Muscle of leg (tissue), 11 donors: ENCODE measurements around the gene MFAP5. TPM values are rescaled to one million over a fixed set of nuclear protein-coding genes. Genes with fewer than 3 reads are reported as not detected.

Source experiments
- DNase-seq: peaks from one replicate; pipeline ENCODE4 v3.0.0; 2013
- H3K27ac ChIP-seq: one replicate; pipeline ENCODE4 v1.5.1; 2013; ENCODE audit warnings: mild to moderate bottlenecking, low read length, control low read depth
- H3K27me3 ChIP-seq: one replicate; pipeline ENCODE4 v1.6.1; 2013; ENCODE audit warnings: low read length; ENCODE audit not compliant: control insufficient read depth, insufficient read depth
- H3K36me3 ChIP-seq: one replicate; pipeline ENCODE4 v1.6.1; 2013; ENCODE audit warnings: low read length; ENCODE audit not compliant: control insufficient read depth, insufficient read depth
- H3K4me1 ChIP-seq: one replicate; pipeline ENCODE4 v1.6.1; 2013; ENCODE audit warnings: low read length; ENCODE audit not compliant: control insufficient read depth, insufficient read depth
- H3K4me3 ChIP-seq: one replicate; pipeline ENCODE4 v1.5.1; 2013; ENCODE audit warnings: low read length, control low read depth
- H3K9me3 ChIP-seq: replicated peaks from 2 replicates; pipeline ENCODE4 v1.6.1; 2013; ENCODE audit warnings: low read depth, low read length; ENCODE audit not compliant: control insufficient read depth
- WGBS: methylation state at CpG from one replicate; pipeline ENCODE4 v1.1.5; 2013; ENCODE audit warnings: missing lambda C conversion rate; ENCODE audit not compliant: insufficient coverage; 5-methylcytosine and 5-hydroxymethylcytosine counted together
- polyA plus RNA-seq, 8 donors: library from polyadenylated mRNA; unstranded; fragments of 120-200 nt; gene quantifications; one replicate each; pipeline versions ENCODE4 v1.2.1 to v1.2.3, GENCODE V29; 2013; ENCODE audit warnings: inconsistent platforms in 1 of 8, low replicate concordance in 1 of 8; ENCODE audit not compliant: insufficient read length in 8 of 8, insufficient read depth in 1 of 8
- total RNA-seq: library from RNA; stranded (reverse); fragments of 120-200 nt; gene quantifications from one replicate; pipeline ENCODE4 v1.2.4, GENCODE V29; 2013

Gene MFAP5
- total and polyA plus RNA-seq, 9 donors: 77.9 to 211 (median 142) TPM

DNA sequence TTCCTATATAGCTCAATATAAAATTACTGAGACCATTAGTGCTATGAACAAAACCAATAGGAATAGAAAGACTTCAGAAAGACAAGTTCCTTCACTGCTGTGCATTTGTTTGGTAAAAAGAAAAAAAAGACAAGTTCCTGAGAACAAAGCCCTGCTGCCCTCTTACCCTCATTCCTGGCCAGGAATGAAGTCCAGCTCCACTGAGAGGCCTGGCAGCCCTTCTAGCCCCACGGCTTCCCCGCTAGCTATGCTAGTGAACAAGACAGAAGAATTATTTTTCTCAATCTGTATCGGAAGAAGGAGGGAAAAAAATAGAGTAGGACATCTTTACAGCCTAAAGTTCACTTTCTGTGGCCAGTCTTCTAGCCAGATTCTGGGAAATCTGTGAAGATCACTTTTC, 1.6 kb downstream of the MFAP5 start:
- Histone ChIP-seq H3K9me3 (no peaks in the 10 kb centered on the region), H3K4me3 (peak overlapping the region; percentile 26), H3K4me1 (peaks cover 13% of the 10 kb centered on the region), H3K27me3 (no peaks in the 10 kb centered on the region), H3K36me3 (no peaks in the 10 kb centered on the region), H3K27ac (no peak overlapping the region)
- no peak for DNase-seq
- WGBS: no CpG with 5 or more reads among the region's 3 CpGs

DNA sequence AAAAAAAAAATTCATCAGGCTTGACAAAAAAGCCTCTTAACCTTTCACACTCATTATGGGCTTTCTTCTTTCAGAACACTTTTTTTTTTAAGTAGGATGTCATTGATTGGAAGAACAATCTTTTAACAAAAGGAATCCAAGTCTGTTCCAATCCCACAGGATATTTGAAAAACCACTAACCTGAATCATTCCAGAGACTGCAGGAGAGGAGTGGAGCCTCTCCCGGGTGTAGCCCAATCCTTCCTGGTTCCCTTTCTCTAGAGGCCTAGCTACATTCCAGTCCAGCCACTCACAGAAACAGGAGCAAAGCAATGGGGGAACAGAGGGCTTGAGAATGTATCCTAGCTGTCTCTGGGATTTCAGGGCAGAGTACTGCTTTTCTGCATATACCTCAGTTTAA, 4.3 kb downstream of the MFAP5 start:
- WGBS: no CpG with 5 or more reads among the region's 1 CpG
- no peak overlapping the region for H3K4me3 ChIP-seq

DNA sequence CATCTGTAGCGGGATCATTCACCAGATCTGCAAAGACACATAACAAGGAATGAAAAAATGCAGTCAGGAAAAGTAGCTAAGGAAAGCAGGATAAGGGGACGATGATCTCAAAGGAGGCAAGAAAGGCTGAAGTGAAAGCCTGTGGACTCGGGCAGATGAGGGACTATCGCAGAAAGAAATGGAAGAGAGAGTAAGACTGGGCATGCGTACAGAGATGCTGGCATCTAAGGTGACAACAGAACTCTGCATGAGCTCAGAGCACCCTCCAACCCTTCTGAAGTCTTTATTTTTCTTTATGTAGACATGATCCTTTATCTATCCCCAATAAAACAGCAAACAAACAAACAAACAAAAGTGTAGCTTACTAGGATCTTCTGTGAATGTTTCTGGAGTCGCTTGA, 7.2 kb downstream of the MFAP5 start:
- Histone ChIP-seq H3K4me1 (no peaks in the 10 kb centered on the region), H3K9me3 (no peaks in the 10 kb centered on the region), H3K27ac (no peak overlapping the region), H3K27me3 (no peaks in the 10 kb centered on the region), H3K4me3 (no peak overlapping the region), H3K36me3 (no peaks in the 10 kb centered on the region)
- 54% methylated on average over 3 of the region's 6 CpGs for WGBS
- no peak for DNase-seq

More for the DNA sequence above, 4.3 kb downstream of the MFAP5 start:
- DNase-seq: no peak
- H3K36me3 ChIP-seq: no peaks in the 10 kb centered on the region
- H3K27ac ChIP-seq: no peak overlapping the region
- H3K4me1 ChIP-seq: peaks cover 4% of the 10 kb centered on the region
- H3K27me3 ChIP-seq: no peaks in the 10 kb centered on the region
- no peaks in the 10 kb centered on the region for H3K9me3 ChIP-seq

DNA sequence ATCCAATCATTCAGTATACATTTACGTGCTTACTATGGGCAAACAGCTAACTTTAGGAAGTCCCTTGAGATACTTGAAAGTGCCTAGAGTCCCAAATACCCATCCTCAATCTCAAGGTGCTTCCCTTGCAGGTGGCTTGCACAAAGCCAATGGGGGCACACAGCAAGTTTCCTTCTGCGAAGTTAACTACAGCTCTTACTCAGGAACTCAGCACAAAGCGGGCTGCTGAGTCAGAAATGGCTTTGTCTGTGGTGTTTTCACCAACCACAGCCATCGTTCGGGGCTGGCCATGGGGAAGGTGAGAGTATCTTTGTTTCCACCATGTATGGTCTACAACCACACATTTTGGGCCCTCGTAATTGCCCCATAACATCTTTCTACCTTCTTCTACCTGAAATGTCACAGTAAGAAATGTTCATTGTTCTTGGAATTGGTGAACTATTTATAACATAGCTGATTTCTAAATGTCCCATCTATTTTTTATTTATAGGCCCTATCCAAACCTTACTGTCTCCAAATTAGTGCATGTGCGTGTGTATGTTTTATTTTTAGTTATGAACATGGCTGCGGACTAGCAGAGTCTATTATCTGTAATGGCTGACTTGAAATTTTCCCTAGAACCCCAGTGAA, 13.9 kb downstream of the MFAP5 start:
- H3K27ac ChIP-seq: no peak overlapping the region
- no peak overlapping the region for H3K4me3 ChIP-seq
- H3K36me3 ChIP-seq: no peaks in the 10 kb centered on the region
- 100% methylated on average over 1 of the region's 8 CpGs for WGBS
- no peaks in the 10 kb centered on the region for H3K27me3 ChIP-seq
- H3K4me1 ChIP-seq: no peaks in the 10 kb centered on the region
- DNase-seq: no peak
- no peaks in the 10 kb centered on the region for H3K9me3 ChIP-seq

DNA sequence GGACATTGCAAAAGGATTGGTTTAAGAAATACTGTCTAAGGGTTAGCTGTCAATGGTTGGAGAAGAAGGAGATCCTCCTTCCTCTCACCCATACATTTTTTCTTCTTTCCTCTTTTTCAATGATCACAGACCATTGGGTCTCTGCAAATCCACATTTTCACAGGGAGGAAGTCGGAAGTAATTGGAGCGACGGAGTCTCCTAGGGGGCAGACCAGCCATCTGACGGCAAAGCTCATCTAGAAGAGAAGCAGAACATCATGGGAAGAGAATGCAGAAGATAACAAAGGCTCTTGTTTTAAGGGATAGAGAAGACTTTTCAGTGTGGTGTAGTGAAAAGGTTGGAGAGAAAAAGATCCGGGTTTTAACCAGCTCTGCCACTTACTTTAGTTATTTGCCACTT, 14.7 kb downstream of the MFAP5 start:
- Histone ChIP-seq H3K4me1 (no peaks in the 10 kb centered on the region), H3K4me3 (no peak overlapping the region), H3K36me3 (no peaks in the 10 kb centered on the region), H3K27me3 (no peaks in the 10 kb centered on the region), H3K27ac (no peak overlapping the region), H3K9me3 (no peaks in the 10 kb centered on the region)
- WGBS: 83% methylated on average over 4 of the region's 5 CpGs
- DNase-seq: no peak

DNA sequence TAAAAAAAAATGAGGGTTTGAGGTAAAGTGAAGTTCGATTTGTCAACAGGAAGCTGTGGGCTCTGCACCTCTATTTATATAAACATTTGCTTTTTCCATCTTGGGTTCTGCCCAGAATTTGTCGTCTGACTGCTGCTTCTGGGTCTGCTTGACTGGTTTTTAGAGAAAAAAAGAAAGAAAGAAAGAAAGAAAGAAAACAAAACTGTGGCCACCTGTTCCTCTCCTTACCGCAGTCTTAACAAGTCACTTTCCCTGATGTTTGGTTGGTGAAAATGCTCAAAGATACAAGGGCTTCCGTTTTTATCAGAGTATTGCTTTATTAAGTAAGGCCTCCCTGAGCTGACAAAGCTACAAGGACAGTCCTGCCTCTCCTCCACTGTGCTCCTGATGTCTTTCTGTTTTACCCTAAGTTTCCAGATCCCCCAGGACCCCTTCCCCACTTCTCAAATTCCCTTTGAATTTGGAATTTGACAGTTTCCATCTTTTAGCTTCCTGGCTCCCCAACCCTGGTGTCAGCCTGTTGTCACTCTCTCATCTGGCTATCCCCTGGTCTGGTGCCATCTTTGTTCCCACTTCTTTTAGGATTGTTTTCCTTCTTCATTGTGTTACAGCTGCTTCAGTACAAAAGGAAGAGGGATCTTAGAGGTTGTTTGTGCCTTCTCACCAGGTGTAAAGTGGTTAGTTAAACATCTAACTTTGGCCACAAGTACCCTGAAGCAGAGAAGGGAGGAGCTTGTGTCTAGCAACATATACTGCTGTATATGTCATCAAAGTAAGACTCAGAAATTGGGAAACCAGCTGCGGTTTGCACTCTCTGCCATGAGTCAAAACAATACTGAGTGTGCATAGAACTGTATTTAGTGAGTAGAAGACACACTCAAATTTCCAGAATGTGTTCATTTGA, 18.0 kb downstream of the MFAP5 start:
- WGBS: 53% methylated on average over 2 of the region's 5 CpGs
- Histone ChIP-seq H3K9me3 (no peaks in the 10 kb centered on the region), H3K36me3 (no peaks in the 10 kb centered on the region), H3K27me3 (no peaks in the 10 kb centered on the region), H3K4me3 (no peak overlapping the region), H3K4me1 (no peaks in the 10 kb centered on the region), H3K27ac (no peak overlapping the region)
- peak; percentile 28 for DNase-seq

DNA sequence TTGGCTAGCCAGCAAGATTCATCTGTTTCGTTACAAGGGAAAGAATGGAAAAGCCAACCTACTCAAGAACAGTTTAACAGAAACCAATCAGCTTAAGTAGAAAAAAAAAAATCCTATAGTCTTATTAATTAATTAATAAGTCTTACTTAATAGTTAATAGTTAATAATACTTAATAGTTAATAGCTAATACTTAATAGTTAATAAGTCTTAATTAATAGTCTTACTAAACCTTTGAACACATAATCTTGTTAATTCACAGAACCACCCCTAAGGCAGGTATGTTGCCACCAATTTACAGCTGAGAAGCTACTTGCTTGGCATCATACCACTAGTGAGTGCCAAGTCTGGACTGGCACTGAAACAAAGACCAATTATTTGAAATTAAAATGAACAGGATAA, 19.9 kb downstream of the MFAP5 start:
- no CpG with 5 or more reads among the region's 1 CpG for WGBS
- no peaks in the 10 kb centered on the region for H3K36me3 ChIP-seq
- H3K4me1 ChIP-seq: no peaks in the 10 kb centered on the region
- no peak overlapping the region for H3K4me3 ChIP-seq
- no peak for DNase-seq
- H3K27me3 ChIP-seq: no peaks in the 10 kb centered on the region
- H3K9me3 ChIP-seq: no peaks in the 10 kb centered on the region
- H3K27ac ChIP-seq: no peak overlapping the region

DNA sequence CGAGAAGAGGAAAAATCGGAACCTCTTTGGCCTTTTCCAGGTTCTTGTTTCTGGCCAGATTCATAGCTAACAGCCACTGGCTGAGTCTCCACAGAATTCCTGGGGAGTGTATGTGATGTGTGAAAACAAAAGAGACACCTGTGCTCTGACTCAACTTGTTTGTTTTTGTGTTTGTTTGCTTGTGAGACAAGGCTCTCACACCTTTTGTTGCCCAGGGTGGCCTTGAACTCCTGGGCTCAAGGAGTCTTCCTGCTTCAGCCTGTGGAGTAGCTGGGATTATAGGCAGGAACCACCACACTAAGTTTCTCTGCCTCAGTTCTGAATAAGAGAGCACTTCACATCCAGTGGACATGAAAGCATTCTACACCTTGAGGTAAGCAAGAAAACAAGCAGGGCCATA, 22.7 kb downstream of the MFAP5 start:
- Histone ChIP-seq H3K9me3 (no peaks in the 10 kb centered on the region), H3K27me3 (no peaks in the 10 kb centered on the region), H3K36me3 (no peaks in the 10 kb centered on the region), H3K27ac (no peak overlapping the region), H3K4me3 (no peak overlapping the region), H3K4me1 (no peaks in the 10 kb centered on the region)
- WGBS: no CpG with 5 or more reads among the region's 2 CpGs
- DNase-seq: no peak

DNA sequence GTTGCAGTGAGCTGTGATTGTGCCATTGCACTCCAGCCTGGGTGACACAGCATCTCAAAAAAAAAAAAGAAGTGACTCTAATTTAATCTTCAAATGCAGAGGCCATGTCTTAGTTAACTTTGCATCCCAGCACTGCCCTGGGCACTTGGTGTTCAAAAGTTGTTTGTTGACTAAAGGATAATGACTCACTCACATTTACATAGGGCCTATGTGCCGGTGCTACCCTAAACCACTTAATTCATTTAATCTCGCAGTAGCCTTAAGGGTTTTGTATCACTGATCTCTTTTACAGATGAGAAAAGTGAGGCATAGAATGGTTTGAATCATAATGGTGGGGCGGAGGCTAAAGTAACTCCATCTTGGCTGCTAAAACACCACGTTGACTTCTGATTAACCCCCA, 23.7 kb downstream of the MFAP5 start:
- WGBS: no CpG with 5 or more reads among the region's 4 CpGs
- Histone ChIP-seq H3K27me3 (no peaks in the 10 kb centered on the region), H3K36me3 (no peaks in the 10 kb centered on the region), H3K4me3 (no peak overlapping the region), H3K9me3 (no peaks in the 10 kb centered on the region), H3K27ac (no peak overlapping the region), H3K4me1 (no peaks in the 10 kb centered on the region)
- DNase-seq: no peak

DNA sequence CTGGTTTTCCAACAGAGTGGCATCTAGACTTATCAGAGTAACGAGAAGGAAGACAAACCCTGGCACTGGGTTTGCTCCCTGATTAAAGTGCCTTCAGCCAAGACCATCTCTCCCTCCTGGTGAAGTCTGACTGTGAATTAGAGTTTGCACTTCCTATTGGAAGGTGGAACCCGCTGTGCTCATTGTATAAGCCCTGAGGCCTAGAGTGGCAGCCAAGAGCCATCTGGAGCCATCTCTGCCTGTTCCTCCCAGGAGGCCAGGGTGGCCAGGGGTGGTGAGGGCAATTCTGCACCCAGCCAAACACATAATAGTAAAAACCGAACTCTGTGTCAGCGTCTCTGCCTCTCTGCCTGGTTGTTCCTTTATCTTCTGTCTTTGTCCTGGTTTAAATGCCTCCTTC, 25.0 kb downstream of the MFAP5 start:
- DNase-seq: no peak
- H3K4me1 ChIP-seq: no peaks in the 10 kb centered on the region
- no peaks in the 10 kb centered on the region for H3K27me3 ChIP-seq
- H3K9me3 ChIP-seq: no peaks in the 10 kb centered on the region
- WGBS: 75% methylated on average over 2 of the region's 4 CpGs
- H3K27ac ChIP-seq: no peak overlapping the region
- H3K4me3 ChIP-seq: no peak overlapping the region
- H3K36me3 ChIP-seq: no peaks in the 10 kb centered on the region
